ENCODE data around the gene HSH2D. TPM values are rescaled to one million over a fixed set of nuclear protein-coding genes. Genes with fewer than 3 reads are reported as not detected.

HSH2D gene
- total RNA-seq, 1 experiment from 2014 or later: not detected

DNA sequence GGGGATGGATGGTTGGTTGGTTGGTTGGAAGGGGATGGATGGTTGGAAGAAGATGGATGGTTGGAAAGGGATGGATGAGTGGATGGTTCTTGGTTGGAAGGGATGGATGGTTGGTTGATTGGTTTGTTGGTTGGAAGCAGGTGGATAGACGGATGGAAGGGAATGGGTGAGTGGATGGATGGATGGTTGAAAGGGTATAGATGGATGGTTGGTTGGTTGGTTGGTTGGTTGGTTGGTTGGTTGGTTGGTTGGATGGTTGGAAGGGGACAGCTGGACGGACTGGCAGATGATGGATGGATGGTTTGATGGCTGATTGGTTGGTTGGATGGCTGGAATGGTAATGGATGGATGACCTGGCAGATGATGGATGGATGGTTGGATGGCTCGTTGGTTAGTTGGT, 11.8 kb upstream of the HSH2D start:
- H3K4me1 ChIP-seq (replicated peaks): no peaks in the 10 kb centered on the region
- no peak overlapping the region for H3K4me3 ChIP-seq
- no peaks in the 10 kb centered on the region for H3K27me3 ChIP-seq (replicated peaks)
- no peaks in the 10 kb centered on the region for H3K9me3 ChIP-seq (replicated peaks)
- H3K36me3 ChIP-seq: peaks cover 77% of the 10 kb centered on the region
- H3K27ac ChIP-seq: no peak overlapping the region
- DNase-seq (ENCODE audit: low read depth in 1 of 2, low spot score in 2 of 2): no peak

DNA sequence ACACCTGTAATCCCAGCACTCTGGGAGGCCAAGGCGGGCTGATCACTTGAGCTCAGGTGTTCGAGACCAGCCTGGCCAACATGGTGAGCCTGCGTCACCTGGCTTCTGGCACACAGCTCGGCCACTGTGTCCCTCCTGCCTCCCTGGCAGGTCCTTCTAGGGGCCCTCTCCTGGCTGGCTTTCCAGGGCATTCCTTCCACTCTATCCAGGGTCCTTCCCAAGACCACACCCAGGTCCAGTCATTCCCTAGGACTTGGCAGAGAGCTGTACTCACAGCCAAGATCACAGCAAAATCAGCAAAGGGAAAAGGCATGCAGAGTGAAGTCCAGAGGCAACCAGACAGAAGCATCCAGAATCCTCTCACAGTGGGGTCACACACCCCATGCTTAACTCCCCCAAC, 9.7 kb upstream of the HSH2D start:
- H3K4me3 ChIP-seq: no peak overlapping the region
- no peak for DNase-seq (ENCODE audit: low read depth in 1 of 2, low spot score in 2 of 2)
- H3K27me3 ChIP-seq (replicated peaks): no peaks in the 10 kb centered on the region
- H3K36me3 ChIP-seq: peaks cover 55% of the 10 kb centered on the region
- H3K27ac ChIP-seq: no peak overlapping the region
- no peaks in the 10 kb centered on the region for H3K9me3 ChIP-seq (replicated peaks)
- H3K4me1 ChIP-seq (replicated peaks): no peaks in the 10 kb centered on the region

DNA sequence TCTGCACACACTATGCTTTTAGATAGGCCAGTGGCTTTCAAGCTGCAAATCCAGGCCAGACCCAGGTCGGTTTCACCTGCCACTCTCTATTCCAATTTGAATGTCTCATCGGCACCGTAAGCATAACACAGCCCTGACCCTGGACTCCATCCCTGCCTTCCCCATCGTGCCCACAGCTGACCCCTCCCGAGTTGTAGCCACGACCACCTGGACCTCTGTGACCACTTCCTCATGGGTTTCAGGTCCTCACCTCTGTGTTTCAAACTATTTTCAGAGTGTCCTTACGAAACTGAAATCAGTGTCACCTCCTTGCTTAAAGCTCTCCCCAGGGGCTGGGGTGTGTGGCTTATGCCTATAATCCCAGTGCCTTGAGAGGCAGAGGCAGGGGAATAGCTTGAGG, 9.0 kb upstream of the HSH2D start:
- no peaks in the 10 kb centered on the region for H3K9me3 ChIP-seq (replicated peaks)
- H3K36me3 ChIP-seq: peaks cover 48% of the 10 kb centered on the region
- no peaks in the 10 kb centered on the region for H3K27me3 ChIP-seq (replicated peaks)
- H3K4me3 ChIP-seq: no peak overlapping the region
- H3K4me1 ChIP-seq (replicated peaks): no peaks in the 10 kb centered on the region
- no peak for DNase-seq (ENCODE audit: low read depth in 1 of 2, low spot score in 2 of 2)
- no peak overlapping the region for H3K27ac ChIP-seq

DNA sequence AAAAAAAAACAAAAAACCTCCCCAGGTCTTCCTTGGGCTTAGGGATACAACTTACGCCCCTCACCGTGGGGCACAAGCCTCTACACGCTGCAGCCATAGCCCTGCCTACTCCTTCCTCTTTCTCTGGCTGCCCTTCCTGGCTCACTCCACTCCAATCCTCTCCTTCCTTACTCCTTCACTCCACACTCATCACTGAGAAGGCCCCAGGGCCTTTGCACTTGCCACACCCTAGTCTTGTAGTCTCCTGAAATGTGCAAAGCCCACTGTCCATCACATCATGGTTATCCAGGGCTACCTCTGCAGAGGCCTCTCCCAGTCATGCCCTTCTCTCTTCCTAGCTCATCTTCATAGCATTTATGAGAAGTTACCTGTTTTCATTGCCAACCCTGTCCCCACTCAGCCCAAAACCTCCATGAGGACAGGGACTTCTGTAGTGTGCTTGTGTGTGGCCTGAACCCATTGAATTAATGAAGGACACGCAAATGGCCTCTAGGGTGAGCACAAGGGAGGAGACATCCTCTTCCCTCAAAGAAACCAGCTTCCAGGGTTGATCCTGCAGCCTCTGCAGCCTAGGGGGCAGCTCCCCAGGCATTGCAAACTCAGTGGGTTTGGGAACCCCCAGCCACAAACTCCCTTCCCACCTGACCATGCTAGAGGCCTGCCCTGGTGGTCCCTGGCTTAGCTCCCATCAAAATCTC, 7.9 kb upstream of the HSH2D start:
- H3K27ac ChIP-seq: no peak overlapping the region
- H3K27me3 ChIP-seq (replicated peaks): no peaks in the 10 kb centered on the region
- no peak overlapping the region for H3K4me3 ChIP-seq
- no peaks in the 10 kb centered on the region for H3K4me1 ChIP-seq (replicated peaks)
- H3K36me3 ChIP-seq: peaks cover 39% of the 10 kb centered on the region
- no peaks in the 10 kb centered on the region for H3K9me3 ChIP-seq (replicated peaks)
- DNase-seq (ENCODE audit: low read depth in 1 of 2, low spot score in 2 of 2): no peak

DNA sequence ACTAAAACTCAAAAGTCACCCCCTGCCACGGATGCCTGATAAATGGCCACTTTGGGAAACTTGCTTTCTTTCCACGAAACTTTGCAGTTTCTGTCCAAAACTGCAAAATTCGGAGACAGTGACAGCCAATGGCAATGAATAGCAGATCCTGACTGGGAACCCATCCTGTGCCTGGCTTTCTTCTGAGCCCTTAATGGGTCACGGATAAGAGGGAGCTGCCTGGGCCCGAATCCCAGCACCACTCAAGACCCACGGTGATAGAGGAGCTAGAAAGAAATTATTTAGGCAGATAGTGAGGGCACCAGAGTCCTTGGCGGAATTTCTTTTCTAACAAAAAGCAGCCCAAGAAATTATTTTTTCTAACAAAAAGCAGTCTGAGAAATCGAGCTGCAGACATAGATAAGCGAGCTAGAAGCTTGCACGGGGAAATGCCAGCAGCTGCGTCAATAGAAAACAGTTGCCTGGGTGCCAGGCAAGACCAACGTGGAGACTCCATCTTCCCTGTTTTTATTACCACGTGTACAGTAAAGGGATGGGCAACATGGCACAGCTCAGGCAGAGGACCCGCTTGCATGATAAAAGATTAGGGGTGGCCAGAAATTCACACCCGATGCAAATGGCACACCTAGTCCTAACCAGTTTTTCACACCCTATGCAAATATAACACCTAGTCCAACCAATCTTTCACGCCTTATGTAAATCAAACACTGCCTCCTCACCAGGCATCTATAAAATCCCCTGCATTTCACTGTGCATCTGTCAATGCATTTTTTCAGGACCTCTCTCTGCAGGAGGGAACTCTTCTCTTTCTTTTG, 7.1 kb upstream of the HSH2D start:
- Histone ChIP-seq H3K4me1 (replicated peaks) (no peaks in the 10 kb centered on the region), H3K27me3 (replicated peaks) (no peaks in the 10 kb centered on the region), H3K27ac (no peak overlapping the region), H3K9me3 (replicated peaks) (no peaks in the 10 kb centered on the region), H3K4me3 (no peak overlapping the region), H3K36me3 (peaks cover 31% of the 10 kb centered on the region)
- no peak for DNase-seq (ENCODE audit: low read depth in 1 of 2, low spot score in 2 of 2)

DNA sequence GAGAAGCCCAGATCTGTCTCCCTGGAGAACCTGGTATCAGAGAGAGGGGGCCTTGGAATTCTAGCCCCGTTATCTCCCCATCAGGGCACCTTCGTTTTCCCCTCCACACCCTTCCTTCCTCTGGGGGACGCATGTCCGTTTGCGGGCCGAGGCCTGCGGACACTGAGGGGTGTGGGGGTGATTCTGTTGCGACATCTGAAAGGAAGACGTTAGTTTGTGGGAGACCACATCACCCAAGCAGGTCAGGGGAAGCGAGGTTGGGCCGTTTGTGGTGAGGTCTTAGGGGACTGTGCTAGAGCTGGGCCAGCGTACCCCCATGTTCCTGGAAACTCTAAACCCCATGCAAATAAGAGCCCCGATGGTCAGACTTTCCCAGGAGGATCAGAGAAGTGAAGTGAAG, 3.7 kb upstream of the HSH2D start:
- H3K36me3 ChIP-seq: no peaks in the 10 kb centered on the region
- H3K4me3 ChIP-seq: no peak overlapping the region
- no peaks in the 10 kb centered on the region for H3K27me3 ChIP-seq (replicated peaks)
- H3K9me3 ChIP-seq (replicated peaks): no peaks in the 10 kb centered on the region
- DNase-seq (ENCODE audit: low read depth in 1 of 2, low spot score in 2 of 2): no peak
- no peak overlapping the region for H3K27ac ChIP-seq
- H3K4me1 ChIP-seq (replicated peaks): no peaks in the 10 kb centered on the region

DNA sequence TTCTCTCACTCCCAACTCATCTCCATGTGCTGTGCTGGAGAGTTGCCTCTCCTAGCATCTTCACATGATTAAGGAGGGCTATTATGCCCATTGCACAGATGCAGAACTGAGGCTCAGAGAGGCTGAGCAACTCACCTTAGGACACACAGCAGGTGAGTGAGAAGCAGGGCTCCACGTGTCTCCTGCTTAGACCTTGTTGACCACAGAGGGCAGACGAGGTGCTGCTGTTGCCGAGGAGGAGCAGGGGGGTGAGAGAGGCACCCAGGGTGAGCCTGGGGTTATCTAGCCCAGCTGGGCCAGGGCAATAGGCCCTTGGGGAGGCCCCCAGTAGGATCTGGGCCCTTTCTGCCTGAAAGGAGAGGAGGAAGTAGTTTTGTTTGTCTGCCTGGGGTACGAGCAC, 2.4 kb upstream of the HSH2D start:
- Histone ChIP-seq H3K36me3 (no peaks in the 10 kb centered on the region), H3K27ac (no peak overlapping the region), H3K27me3 (replicated peaks) (no peaks in the 10 kb centered on the region), H3K9me3 (replicated peaks) (no peaks in the 10 kb centered on the region), H3K4me1 (replicated peaks) (no peaks in the 10 kb centered on the region), H3K4me3 (no peak overlapping the region)
- no peak for DNase-seq (ENCODE audit: low read depth in 1 of 2, low spot score in 2 of 2)

DNA sequence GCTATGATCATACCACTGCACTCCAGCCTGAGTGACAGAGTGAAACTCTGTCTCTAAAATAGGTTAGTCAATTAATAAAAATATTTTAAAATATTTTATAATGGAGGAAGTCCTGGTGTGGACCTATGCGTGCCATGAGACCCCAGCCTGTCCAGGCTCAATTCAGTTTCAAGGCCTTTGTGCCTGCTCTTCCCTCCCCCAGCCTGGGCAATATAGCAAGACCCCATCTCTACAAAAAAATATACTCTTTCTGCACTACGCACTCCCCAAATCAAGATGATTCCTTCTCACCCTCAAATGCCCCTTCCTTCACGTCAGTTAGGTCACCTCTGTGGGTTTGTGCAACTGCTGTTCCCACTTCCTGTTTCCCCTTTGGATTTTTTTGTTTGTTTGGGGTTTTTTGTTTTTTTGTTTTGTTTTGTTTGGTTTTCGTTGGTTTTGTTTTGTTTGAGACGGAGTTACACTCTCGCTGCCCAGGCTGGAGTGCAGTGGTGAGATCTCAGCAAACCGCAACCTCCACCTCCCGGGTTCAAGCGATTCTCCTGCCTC, 1.4 kb upstream of the HSH2D start:
- DNase-seq (ENCODE audit: low read depth in 1 of 2, low spot score in 2 of 2): no peak
- no peaks in the 10 kb centered on the region for H3K27me3 ChIP-seq (replicated peaks)
- H3K4me3 ChIP-seq: no peak overlapping the region
- H3K27ac ChIP-seq: no peak overlapping the region
- no peaks in the 10 kb centered on the region for H3K36me3 ChIP-seq
- H3K4me1 ChIP-seq (replicated peaks): no peaks in the 10 kb centered on the region
- no peaks in the 10 kb centered on the region for H3K9me3 ChIP-seq (replicated peaks)

DNA sequence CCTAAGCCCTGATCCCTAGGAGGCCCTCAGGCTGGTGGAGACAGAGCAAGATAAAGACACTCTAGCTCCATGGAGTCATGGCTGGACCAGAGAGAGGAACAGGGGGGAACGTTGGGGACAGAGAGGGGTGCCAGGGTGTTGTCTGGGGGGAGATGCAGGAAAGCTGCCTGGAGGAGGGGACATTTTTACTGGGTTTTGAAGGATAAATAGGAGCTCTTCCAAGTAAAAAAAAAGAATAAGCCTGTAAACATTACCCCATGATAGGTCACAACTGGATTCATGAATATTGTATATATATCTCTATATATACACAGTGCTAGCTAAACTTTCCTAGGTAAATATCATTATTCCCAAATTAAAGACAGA, 714 bp downstream of the HSH2D start:
- no peaks in the 10 kb centered on the region for H3K27me3 ChIP-seq (replicated peaks)
- H3K4me3 ChIP-seq: no peak overlapping the region
- no peak overlapping the region for H3K27ac ChIP-seq

DNA sequence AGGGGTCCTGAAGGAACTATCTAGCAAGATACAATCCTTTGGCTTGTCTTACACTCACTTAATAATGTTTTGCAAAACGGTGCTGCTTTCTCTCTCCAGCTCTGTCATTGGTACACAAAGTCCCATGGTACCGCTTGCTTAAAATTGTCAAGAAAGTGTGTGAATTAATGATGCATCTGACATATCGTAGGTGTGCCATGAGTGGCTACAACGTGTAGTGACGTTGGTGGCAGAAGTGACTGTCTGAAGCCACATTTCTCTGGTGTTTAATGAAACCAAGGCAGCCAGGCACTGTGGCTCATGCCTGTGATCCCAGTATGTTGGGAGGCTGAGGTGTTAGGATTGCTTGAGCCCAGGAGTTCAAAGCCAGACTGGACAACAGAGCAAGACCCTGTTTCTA, 2.6 kb downstream of the HSH2D start:
- DNase-seq (ENCODE audit: low read depth in 1 of 2, low spot score in 2 of 2): no peak
- no peak overlapping the region for H3K27ac ChIP-seq
- H3K9me3 ChIP-seq (replicated peaks): no peaks in the 10 kb centered on the region
- no peaks in the 10 kb centered on the region for H3K27me3 ChIP-seq (replicated peaks)
- no peaks in the 10 kb centered on the region for H3K4me1 ChIP-seq (replicated peaks)
- no peak overlapping the region for H3K4me3 ChIP-seq
- no peaks in the 10 kb centered on the region for H3K36me3 ChIP-seq

More for the DNA sequence above, 714 bp downstream of the HSH2D start:
- no peaks in the 10 kb centered on the region for H3K4me1 ChIP-seq (replicated peaks)
- no peaks in the 10 kb centered on the region for H3K9me3 ChIP-seq (replicated peaks)
- DNase-seq (ENCODE audit: low read depth in 1 of 2, low spot score in 2 of 2): no peak
- no peaks in the 10 kb centered on the region for H3K36me3 ChIP-seq

DNA sequence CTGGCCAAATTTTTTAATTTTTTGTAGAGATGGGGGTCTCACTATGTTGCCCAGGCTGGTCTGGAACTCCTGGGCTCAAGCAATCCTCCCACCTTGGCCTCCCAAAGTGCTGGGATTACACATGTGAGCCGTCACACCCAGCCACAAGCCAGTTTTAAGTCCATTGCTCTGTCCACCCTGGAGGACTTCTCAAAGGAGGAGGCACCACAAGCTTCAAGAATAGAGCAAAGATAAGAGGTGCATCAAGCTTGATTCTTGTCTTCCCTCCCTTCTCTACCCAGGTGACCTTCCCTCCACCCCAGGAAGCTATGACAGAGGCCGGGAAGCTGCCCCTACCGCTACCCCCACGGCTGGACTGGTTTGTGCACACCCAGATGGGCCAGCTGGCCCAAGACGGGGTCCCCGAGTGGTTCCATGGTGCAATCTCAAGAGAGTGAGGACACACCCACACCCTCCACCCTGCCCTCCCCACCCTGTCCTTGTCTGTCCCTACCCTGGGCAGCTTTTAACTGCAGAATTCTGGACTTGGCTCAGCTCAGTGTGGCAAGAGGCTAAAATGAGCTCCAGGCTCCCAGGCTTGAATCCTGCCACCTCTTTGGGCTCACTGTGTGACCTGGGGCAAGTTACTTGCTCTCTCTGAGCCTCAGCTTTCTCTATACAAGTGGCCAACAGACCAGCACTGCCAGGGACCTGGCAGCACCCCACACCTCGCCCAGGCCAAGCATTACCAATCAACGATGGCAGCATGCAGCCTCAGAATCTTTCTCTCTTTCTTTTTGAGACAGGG, 5.2 kb downstream of the HSH2D start:
- H3K27me3 ChIP-seq (replicated peaks): no peaks in the 10 kb centered on the region
- no peak overlapping the region for H3K4me3 ChIP-seq
- no peaks in the 10 kb centered on the region for H3K9me3 ChIP-seq (replicated peaks)
- H3K27ac ChIP-seq: no peak overlapping the region
- no peak for DNase-seq (ENCODE audit: low read depth in 1 of 2, low spot score in 2 of 2)
- no peaks in the 10 kb centered on the region for H3K4me1 ChIP-seq (replicated peaks)
- no peaks in the 10 kb centered on the region for H3K36me3 ChIP-seq

DNA sequence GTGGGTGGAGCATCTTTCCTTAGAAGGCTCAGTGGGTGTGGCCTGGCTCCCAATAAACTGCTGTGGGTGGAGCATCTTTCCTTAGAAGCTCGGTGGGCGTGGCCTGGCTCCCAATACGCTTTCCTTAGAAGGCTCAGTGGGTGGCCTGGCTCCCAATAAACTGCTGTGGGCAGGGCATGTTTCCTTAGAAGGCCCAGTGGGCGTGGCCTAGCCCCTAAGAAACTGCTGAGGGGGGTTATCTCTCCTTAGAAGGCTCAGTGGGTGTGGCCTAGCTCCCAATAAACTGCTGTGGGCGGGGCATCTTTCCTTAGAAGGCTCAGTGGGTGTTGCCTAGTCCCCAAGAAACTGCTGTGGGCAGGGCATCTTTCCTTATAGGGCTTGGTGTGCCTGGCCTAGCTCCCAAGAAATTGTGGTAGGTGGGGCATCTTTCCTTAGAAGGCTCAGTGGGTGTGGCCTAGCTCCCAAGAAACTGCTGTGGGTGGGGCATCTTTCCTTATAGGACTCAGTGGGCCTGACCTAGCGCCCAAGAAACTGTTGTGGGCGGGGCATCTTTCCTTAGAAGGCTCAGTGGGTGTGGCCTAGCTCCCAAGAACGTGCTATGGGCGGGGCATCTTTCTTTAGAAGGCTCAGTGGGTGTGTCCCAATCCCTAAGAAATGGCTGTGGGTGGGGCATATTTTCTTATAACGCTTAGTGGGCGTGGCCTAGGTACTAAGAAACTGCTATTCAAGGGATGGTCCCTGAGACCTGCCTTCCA, 10.3 kb downstream of the HSH2D start:
- DNase-seq (ENCODE audit: low read depth in 1 of 2, low spot score in 2 of 2): peak in 1 of 2 experiments; percentile 12
- H3K4me1 ChIP-seq (replicated peaks): no peaks in the 10 kb centered on the region
- no peaks in the 10 kb centered on the region for H3K9me3 ChIP-seq (replicated peaks)
- no peaks in the 10 kb centered on the region for H3K36me3 ChIP-seq
- no peaks in the 10 kb centered on the region for H3K27me3 ChIP-seq (replicated peaks)
- no peak overlapping the region for H3K27ac ChIP-seq
- no peak overlapping the region for H3K4me3 ChIP-seq

DNA sequence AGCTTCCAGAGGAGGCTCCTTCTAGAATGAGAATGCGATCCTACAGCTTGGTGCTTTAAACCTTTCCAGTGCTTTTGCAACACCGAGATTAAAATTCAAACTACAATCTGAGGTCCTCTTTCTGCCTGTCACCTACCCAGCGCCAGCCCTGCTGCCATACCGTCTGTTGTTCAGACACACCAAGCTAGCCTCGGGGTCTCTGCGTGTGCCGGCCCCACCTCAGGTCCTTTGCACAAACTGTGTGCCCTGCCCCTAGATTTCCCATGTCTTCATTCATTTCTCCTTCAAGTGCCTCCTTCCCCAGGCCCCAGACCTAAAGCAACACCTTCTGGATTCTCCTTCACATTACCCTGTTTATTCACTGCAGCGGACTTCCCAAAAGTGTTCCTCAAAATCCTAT, 11.1 kb downstream of the HSH2D start:
- Histone ChIP-seq H3K27ac (no peak overlapping the region), H3K27me3 (replicated peaks) (no peaks in the 10 kb centered on the region), H3K4me1 (replicated peaks) (no peaks in the 10 kb centered on the region), H3K4me3 (no peak overlapping the region), H3K9me3 (replicated peaks) (no peaks in the 10 kb centered on the region), H3K36me3 (no peaks in the 10 kb centered on the region)
- no peak for DNase-seq (ENCODE audit: low read depth in 1 of 2, low spot score in 2 of 2)
